Measurements from ENCODE around the gene ARHGAP6. TPM values are rescaled to one million over a fixed set of nuclear protein-coding genes. Genes with fewer than 3 reads are reported as not detected.

The ARHGAP6 gene
- polyA plus RNA-seq, 1 donor, result 5.1 TPM

GRCh38 chrX:11099465-11099864, 566.3 kb downstream of the ARHGAP6 start:
- Histone ChIP-seq H3K4me3 (ENCODE audit: low read length) (no peak overlapping the region), H3K4me1 (ENCODE audit: control insufficient read depth, insufficient read depth, low read length) (peaks cover 6% of the 10 kb centered on the region), H3K36me3 (ENCODE audit: control insufficient read depth, insufficient read depth, low read length) (no peaks in the 10 kb centered on the region), H3K9me3 (ENCODE audit: control insufficient read depth, low read depth, low read length) (no peaks in the 10 kb centered on the region), H3K27ac (ENCODE audit: low read length) (peak overlapping the region; percentile 9), H3K27me3 (ENCODE audit: control insufficient read depth, insufficient read depth, low read length) (no peaks in the 10 kb centered on the region)
- DNase-seq, result peak in 1 of 2 donors; percentile 8

GRCh38 chrX:11097933-11098332, 567.8 kb downstream of the ARHGAP6 start:
- no peak overlapping the region for H3K4me3 ChIP-seq (ENCODE audit: low read length)

DNA sequence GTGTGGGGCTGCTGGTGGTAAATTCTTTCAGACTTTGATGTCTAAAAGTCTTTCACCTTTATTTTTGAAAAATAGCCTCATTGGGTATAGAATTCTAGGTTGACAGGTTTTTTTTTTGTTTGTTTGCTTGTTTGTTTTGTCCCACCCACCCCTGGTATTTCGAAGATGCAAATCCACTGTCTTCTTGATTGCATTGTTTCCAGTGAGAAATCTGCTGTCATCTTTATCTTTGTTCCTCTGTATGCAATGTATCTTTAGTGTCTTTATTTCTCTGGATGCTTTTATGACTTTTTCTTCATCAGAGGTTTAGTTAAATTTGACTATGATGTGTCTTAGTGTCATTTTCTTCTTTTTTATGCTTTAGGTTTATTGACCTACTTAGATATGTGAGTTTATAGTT, 575.9 kb downstream of the ARHGAP6 start:
- Histone ChIP-seq H3K9me3 (ENCODE audit: control insufficient read depth, low read depth, low read length) (no peaks in the 10 kb centered on the region), H3K4me3 (ENCODE audit: low read length) (no peak overlapping the region), H3K4me1 (ENCODE audit: control insufficient read depth, insufficient read depth, low read length) (no peaks in the 10 kb centered on the region), H3K36me3 (ENCODE audit: control insufficient read depth, insufficient read depth, low read length) (no peaks in the 10 kb centered on the region), H3K27ac (ENCODE audit: low read length) (no peak overlapping the region), H3K27me3 (ENCODE audit: control insufficient read depth, insufficient read depth, low read length) (no peaks in the 10 kb centered on the region)
- no CpG with 5 or more reads among the region's 1 CpG for WGBS (ENCODE audit: insufficient coverage, low lambda C conversion rate)
- no peak for DNase-seq

More at GRCh38 chrX:11097933-11098332, 567.8 kb downstream of the ARHGAP6 start:
- peaks cover 6% of the 10 kb centered on the region for H3K4me1 ChIP-seq (ENCODE audit: control insufficient read depth, insufficient read depth, low read length)
- no peak for DNase-seq
- H3K9me3 ChIP-seq (ENCODE audit: control insufficient read depth, low read depth, low read length), result no peaks in the 10 kb centered on the region
- H3K27ac ChIP-seq (ENCODE audit: low read length), result no peak overlapping the region
- H3K27me3 ChIP-seq (ENCODE audit: control insufficient read depth, insufficient read depth, low read length), result no peaks in the 10 kb centered on the region
- no peaks in the 10 kb centered on the region for H3K36me3 ChIP-seq (ENCODE audit: control insufficient read depth, insufficient read depth, low read length)

Other genes with a start within 250 kb of the ARHGAP6 start
- gene MSL3, start 92.3 kb upstream of the ARHGAP6 start, polyA plus RNA-seq, result 24.5 TPM

Data from large intestine (tissue), 3 donors.